HFF-Myc (cell line): Measurements from ENCODE around the gene PLEKHN1.
"Not testable (repeated sequence)": the region's sequence is repeated elsewhere in the genome, so short reads cannot be mapped to it uniquely, and the experiment has no call there.

Experiments used
- DNase-seq: peaks from one replicate; pipeline ENCODE4 v3.0.0-alpha.2; 2011; ENCODE audit warnings: low read depth; ENCODE audit errors: extremely low read depth
- H3K4me3 ChIP-seq: replicated peaks from 2 replicates; pipeline ENCODE4 v1.5.1; 2011; ENCODE audit warnings: low read depth, mild to moderate bottlenecking, control low read depth, low read length
- CTCF ChIP-seq: IDR thresholded peaks from 2 replicates; pipeline ENCODE4 v1.5.1; 2012; ENCODE audit warnings: mild to moderate bottlenecking, low read depth, low read length, control low read depth; ENCODE audit errors: missing control alignments

The PLEKHN1 gene

GRCh38 chr1:1013105-1013921 lies 47.0 kb downstream of the PLEKHN1 start, which contains the start of gene ISG15:
TSS of gene ISG15 (plus strand) at chr1:1013497. CDS start at chr1:1013574, 77 bp downstream.
- TF ChIP-seq CTCF: no peak
- H3K4me3 ChIP-seq: peak within 1 kb of the TSS; percentile 65
- DNase-seq: no peak

GRCh38 chr1:1013922-1014648 lies 47.8 kb downstream of the PLEKHN1 start:
- H3K4me3 ChIP-seq: peak overlapping the region; percentile 65
- no peak for TF ChIP-seq CTCF
- DNase-seq: no peak

GRCh38 chr1:1014799-1015681 lies 48.8 kb downstream of the PLEKHN1 start:
- peak; percentile 41 for TF ChIP-seq CTCF
- peak overlapping the region; percentile 65 for H3K4me3 ChIP-seq
- no peak for DNase-seq

- DNase-seq, H3K4me3 ChIP-seq: not testable (repeated sequence)
Measured at GRCh38 chr1:1017397-1018320, 51.4 kb downstream of the PLEKHN1 start.

- H3K4me3 ChIP-seq: not testable (repeated sequence)
Measured at GRCh38 chr1:1018321-1018685, 52.0 kb downstream of the PLEKHN1 start.

GRCh38 chr1:1019122-1019999 lies 53.1 kb downstream of the PLEKHN1 start:
- no peak for DNase-seq
- peak; percentile 33 for TF ChIP-seq CTCF
- no peak overlapping the region for H3K4me3 ChIP-seq

More at GRCh38 chr1:1018321-1018685, 52.0 kb downstream of the PLEKHN1 start:
- DNase-seq: not testable (repeated sequence)
